Measurements from ENCODE around the gene NTRK3. TPM values are rescaled to one million over a fixed set of nuclear protein-coding genes. Genes with fewer than 3 reads are reported as not detected.

Gene NTRK3
- total and polyA plus RNA-seq, 2 of the 8 experiments (the other 6 are each of a cell fraction or from before 2014, with no cell fraction given), result 4.5 to 6.8 TPM

- no peak for TF ChIP-seq TAF1 (IDR thresholded peaks at IDR 0.05; ENCODE audit: low read depth, low read length)
- no peak for TF ChIP-seq SP4 (IDR thresholded peaks at IDR 0.05; ENCODE audit: low read length)
- TF ChIP-seq SRF (IDR thresholded peaks at IDR 0.05; ENCODE audit: low read depth, low read length), result no peak
- no peak for TF ChIP-seq HDAC6 (IDR thresholded peaks at IDR 0.05; ENCODE audit: low read depth, low read length)
- TF ChIP-seq USF2 (IDR thresholded peaks at IDR 0.05; ENCODE audit: low read length), result no peak
- TF ChIP-seq GTF2F1 (IDR thresholded peaks at IDR 0.05; ENCODE audit: borderline replicate concordance, low read depth, low read length), result no peak
- TF ChIP-seq POLR2AphosphoS5 (IDR thresholded peaks at IDR 0.05; ENCODE audit: low read depth, low read length), result no peak
- no peak for TF ChIP-seq SIN3A (conservative IDR thresholded peaks at IDR 0.05 in 1 of 2, IDR thresholded peaks at IDR 0.05 in 1 of 2; ENCODE audit: low read depth in 1 of 2, low read length in 2 of 2)
- no peak for TF ChIP-seq CHD1 (IDR thresholded peaks at IDR 0.05; ENCODE audit: low read depth, low read length)
- TF ChIP-seq TAF7 (optimal IDR thresholded peaks at IDR 0.05; ENCODE audit: borderline replicate concordance, low read depth, low read length), result no peak
- no peak overlapping the region for H2BK120ac ChIP-seq (replicated peaks; ENCODE audit: low read depth, low read length)
- H3K27me3 ChIP-seq (replicated peaks in 1 of 4; ENCODE audit: control insufficient read depth in 3 of 4, extremely low read depth in 1 of 4, insufficient read depth in 3 of 4, low read length in 3 of 4), result no peaks in the 10 kb centered on the region
- H3K18ac ChIP-seq (ENCODE audit: extremely low read depth, low read length), result no peak overlapping the region
- H3K4me2 ChIP-seq (ENCODE audit: insufficient read depth in 1 of 2, low read depth in 2 of 2, low read length in 2 of 2), result no peak overlapping the region
- H3K56ac ChIP-seq (replicated peaks; ENCODE audit: insufficient read length, low read depth, low read length), result no peak overlapping the region
- H3K36me3 ChIP-seq (ENCODE audit: control insufficient read depth in 2 of 4, insufficient read depth in 4 of 4, low read length in 3 of 4), result no peaks in the 10 kb centered on the region
- H4K5ac ChIP-seq (ENCODE audit: insufficient read length, low read depth, low read length), result no peak overlapping the region
- no peaks in the 10 kb centered on the region for H3K23me2 ChIP-seq (ENCODE audit: low read depth, low read length)
- no peaks in the 10 kb centered on the region for H3K79me2 ChIP-seq (ENCODE audit: control insufficient read depth in 1 of 2, insufficient read depth in 2 of 2, low read length in 2 of 2)
- POLR2A ChIA-PET (ENCODE audit: partially characterized antibody), result no interaction called here
- H3K4me1 ChIP-seq (replicated peaks in 1 of 4; ENCODE audit: control insufficient read depth in 3 of 4, insufficient read depth in 4 of 4, low read length in 3 of 4), result no peaks in the 10 kb centered on the region
- no peak overlapping the region for H3K4me3 ChIP-seq (ENCODE audit: extremely low read depth in 1 of 4, insufficient read depth in 2 of 4, low read depth in 3 of 4, low read length in 4 of 4)
- no peak overlapping the region for H3K23ac ChIP-seq (ENCODE audit: insufficient read length)
- no peak overlapping the region; the same call in 1 of the 2 replicates for H3K27ac ChIP-seq (ENCODE audit: low read depth, low read length)
- FAIRE-seq, result no peak
- H2AFZ ChIP-seq (ENCODE audit: low read length), result no peak overlapping the region
- H2BK15ac ChIP-seq (ENCODE audit: low read length), result no peak overlapping the region
- H2BK20ac ChIP-seq (ENCODE audit: low read length), result no peak overlapping the region
- CTCF ChIA-PET (ENCODE audit: partially characterized antibody), result interaction anchor here (0.8 to 2.8 kb wide), 4 partner anchors 11 to 283 kb away, joined by 3 to 19 read pairs (median 4); no protein-coding TSS in a partner anchor
- no peak for DNase-seq (ENCODE audit: low read depth in 1 of 2, low spot score in 2 of 2)
- H3K9ac ChIP-seq (replicated peaks in 1 of 4; ENCODE audit: extremely low read depth in 1 of 4, low read depth in 3 of 4, low read length in 3 of 4), result no peak overlapping the region
- H2AK5ac ChIP-seq (ENCODE audit: low read depth, low read length), result no peak overlapping the region
- H4K20me1 ChIP-seq (replicated peaks in 1 of 2; ENCODE audit: control insufficient read depth in 1 of 2, insufficient read depth in 2 of 2, low read length in 2 of 2), result no peaks in the 10 kb centered on the region
- H3K4ac ChIP-seq (replicated peaks; ENCODE audit: insufficient read length, low read depth, low read length), result no peak overlapping the region
- H4K8ac ChIP-seq (ENCODE audit: extremely low read depth, insufficient read depth, low read length), result no peak overlapping the region
- H4K91ac ChIP-seq (replicated peaks; ENCODE audit: insufficient read length, low read length), result no peak overlapping the region
- no peak overlapping the region for H2BK5ac ChIP-seq (ENCODE audit: low read depth, low read length)
- no peak overlapping the region for H2BK12ac ChIP-seq (ENCODE audit: low read depth, low read length)
- H3K9me3 ChIP-seq (ENCODE audit: insufficient read depth in 2 of 2, low read depth in 1 of 2, low read length in 1 of 2), result no peaks in the 10 kb centered on the region
- no peak overlapping the region for H3K14ac ChIP-seq (ENCODE audit: insufficient read length)
- H3K79me1 ChIP-seq (ENCODE audit: low read depth, low read length), result no peaks in the 10 kb centered on the region
- 98% methylated on average over 4 of the region's 4 CpGs; no CpG with 5 or more reads in 1 of the 2 experiments for WGBS, 2 experiments (ENCODE audit: extremely low coverage in 1 of 2, insufficient coverage in 1 of 2, insufficient read length in 1 of 2, insufficient replicate concordance in 2 of 2, low coverage in 1 of 2, low lambda C conversion rate in 2 of 2, missing lambda C conversion rate in 1 of 2)
These were observed 296.9 kb downstream of the NTRK3 start for GRCh38 chr15:87959662-87960061.
